Muscle layer of colon (tissue), 2 donors: Measurements from ENCODE around the gene ZNF865.

Source experiments
- H3K27ac ChIP-seq: one replicate; pipeline ENCODE4 v1.7.0; 2013; ENCODE audit warnings: low read depth, mild to moderate bottlenecking, low read length, moderate library complexity
- H3K27me3 ChIP-seq, 2 donors: one replicate each; pipeline ENCODE4 v1.7.0; 2013; ENCODE audit warnings: low read length in 2 of 2, mild to moderate bottlenecking in 2 of 2; ENCODE audit not compliant: insufficient read depth in 2 of 2, control insufficient read depth in 1 of 2
- H3K36me3 ChIP-seq: one replicate; pipeline ENCODE4 v1.7.0; 2013; ENCODE audit warnings: mild to moderate bottlenecking, low read length; ENCODE audit not compliant: insufficient read depth
- H3K4me1 ChIP-seq: one replicate; pipeline ENCODE4 v1.7.0; 2013; ENCODE audit warnings: mild to moderate bottlenecking, low read length; ENCODE audit not compliant: insufficient read depth
- H3K4me3 ChIP-seq, 2 donors: one replicate each; pipeline ENCODE4 v1.7.0; 2013; ENCODE audit warnings: low read length in 2 of 2, low read depth in 1 of 2, mild to moderate bottlenecking in 1 of 2, moderate library complexity in 1 of 2
- H3K9ac ChIP-seq: one replicate; pipeline ENCODE4 v1.7.0; 2013; ENCODE audit warnings: low read length
- H3K9me3 ChIP-seq: one replicate; pipeline ENCODE4 v1.7.0; 2013; ENCODE audit warnings: mild to moderate bottlenecking, low read length
- donor health status: abdominal sarcoma.
- donor health status: Adenocarcinoma of cecum.

The ZNF865 gene

DNA sequence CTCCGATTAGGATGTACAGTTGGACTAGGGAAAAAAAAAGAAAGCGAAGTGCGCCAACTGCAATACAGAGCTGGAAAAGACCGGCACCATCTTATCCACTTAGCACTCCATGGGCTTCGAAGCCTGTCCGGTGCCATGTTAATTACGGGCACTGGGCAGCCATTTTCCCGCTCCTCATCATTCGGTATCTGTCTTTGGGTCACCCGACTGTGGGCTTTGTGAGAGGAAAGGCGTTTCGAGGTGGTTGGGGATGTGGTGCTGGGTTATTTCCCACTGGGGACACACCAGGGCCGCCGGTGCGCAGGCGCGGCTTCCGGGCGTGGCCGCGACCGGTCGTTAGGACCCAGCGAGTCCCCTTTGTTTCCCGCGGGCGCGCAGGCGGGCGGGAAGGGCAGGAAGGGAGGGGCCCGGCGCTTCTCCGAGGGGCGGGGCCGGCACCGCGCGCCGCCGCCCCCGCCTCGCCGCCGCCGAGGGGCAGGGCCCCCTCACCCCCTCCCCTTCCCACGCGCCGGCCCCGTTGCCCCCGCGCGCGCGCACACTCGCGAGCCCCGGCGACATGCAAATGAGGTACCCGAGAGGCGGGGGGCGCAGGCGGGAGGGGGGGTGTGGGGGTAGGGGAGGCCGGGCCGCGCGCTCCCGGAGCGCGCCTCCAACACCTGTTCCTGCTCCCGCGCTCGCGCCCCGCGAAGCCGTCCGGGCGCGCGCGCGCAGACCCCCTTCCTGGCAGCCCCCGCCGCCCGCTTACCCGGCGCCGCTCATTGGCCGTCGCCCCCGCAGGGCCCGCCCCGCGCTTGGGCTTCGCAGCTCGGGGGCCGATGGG lies 5.4 kb upstream of the ZNF865 start, which contains the start of gene ZNF524:
ZNF524 (plus strand) TSS at position 447 of the 820 bp plus-strand sequence. CDS start 1,825 bp downstream, outside the sequence.
- peak within 1 kb of the TSS; percentile 61 for H3K9ac ChIP-seq
- peaks cover 20% of the 10 kb centered on the region for H3K36me3 ChIP-seq
- H3K27me3 ChIP-seq = no peaks in the 10 kb centered on the region
- peak within 1 kb of the TSS; percentile 91 to 95 for H3K4me3 ChIP-seq
- peaks cover 23% of the 10 kb centered on the region for H3K4me1 ChIP-seq
- peak within 1 kb of the TSS; percentile 99 for H3K27ac ChIP-seq
- H3K9me3 ChIP-seq = no peaks in the 10 kb centered on the region

DNA sequence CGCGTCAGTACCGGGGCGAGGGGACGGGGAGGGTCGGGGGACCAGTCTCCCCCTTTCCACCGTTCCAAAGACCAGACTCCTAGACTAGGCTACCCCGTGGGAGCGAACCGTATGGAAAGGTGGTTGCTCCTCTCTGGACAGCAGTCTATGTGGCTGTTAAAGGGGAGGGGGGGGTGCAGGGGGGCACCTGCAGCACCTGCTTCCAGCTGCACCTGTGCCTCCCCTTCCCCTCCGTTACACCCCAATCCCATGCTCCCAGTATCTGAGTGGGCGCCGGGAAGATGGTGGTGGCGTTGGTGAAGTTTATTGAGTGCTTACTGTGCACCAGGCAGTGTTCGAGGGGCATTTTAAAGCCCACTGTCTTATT lies 4.8 kb upstream of the ZNF865 start:
- Histone ChIP-seq H3K27ac (peak overlapping the region; percentile 99), H3K9me3 (no peaks in the 10 kb centered on the region), H3K4me3 (peak overlapping the region; percentile 91 to 95), H3K27me3 (no peaks in the 10 kb centered on the region), H3K9ac (peak overlapping the region; percentile 49), H3K36me3 (peaks cover 14% of the 10 kb centered on the region), H3K4me1 (peaks cover 23% of the 10 kb centered on the region)

DNA sequence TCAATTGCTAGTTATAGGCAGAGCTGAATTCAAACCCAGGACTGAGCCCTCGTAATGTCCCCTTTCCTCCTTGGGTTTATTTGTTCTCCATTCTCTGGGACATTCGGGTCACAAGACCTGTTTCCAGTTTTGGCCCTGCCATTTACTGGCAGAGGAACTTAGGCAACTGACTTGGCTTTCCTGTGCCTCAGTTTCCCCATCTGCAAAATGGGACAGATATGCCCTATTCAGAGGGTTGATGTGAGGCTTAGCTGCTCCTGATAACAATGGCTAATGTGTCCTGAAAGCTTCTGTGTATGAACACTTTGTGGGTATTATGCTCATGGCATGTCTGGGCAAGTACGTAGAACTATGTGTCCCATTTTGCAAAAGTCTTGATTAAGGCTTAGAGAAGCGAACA lies 4.4 kb upstream of the ZNF865 start:
- H3K27me3 ChIP-seq = no peaks in the 10 kb centered on the region
- peak overlapping the region; percentile 91 to 95 for H3K4me3 ChIP-seq
- no peaks in the 10 kb centered on the region for H3K9me3 ChIP-seq
- H3K9ac ChIP-seq = peak overlapping the region; percentile 49
- H3K4me1 ChIP-seq = peaks cover 23% of the 10 kb centered on the region
- H3K36me3 ChIP-seq = peaks cover 9% of the 10 kb centered on the region
- peak overlapping the region; percentile 99 for H3K27ac ChIP-seq

DNA sequence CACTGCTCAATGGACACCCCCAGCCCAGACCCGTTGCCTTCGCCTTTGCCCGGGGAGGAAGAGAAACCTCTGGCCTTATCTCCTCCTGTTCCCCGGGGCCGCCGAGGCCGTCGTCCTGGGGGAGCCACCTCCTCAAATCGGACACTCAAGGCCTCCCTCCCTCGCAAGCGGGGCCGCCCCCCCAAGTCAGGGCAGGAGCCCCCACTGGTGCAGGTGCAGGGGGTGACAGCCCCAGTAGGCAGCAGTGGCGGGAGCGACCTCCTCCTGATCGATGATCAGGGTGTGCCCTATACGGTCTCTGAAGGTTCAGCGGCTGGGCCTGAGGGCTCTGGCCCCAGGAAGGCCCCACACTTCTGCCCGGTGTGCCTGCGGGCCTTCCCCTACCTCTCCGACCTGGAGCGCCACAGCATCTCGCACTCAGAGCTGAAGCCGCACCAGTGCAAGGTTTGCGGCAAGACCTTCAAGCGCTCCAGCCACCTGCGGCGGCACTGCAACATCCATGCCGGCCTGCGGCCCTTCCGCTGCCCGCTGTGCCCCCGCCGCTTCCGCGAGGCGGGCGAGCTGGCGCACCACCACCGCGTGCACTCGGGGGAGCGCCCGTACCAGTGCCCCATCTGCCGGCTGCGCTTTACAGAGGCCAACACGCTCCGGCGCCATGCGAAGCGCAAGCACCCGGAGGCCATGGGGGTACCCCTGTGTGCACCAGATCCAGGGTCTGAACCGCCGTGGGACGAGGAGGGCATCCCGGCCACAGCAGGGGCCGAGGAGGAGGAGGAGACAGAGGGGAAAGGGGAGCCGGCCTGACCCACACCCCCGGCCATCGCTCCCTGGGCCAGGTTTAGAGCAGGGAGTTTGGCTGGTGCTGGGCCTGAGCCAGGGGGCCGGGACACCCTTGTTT lies 3.1 kb upstream of the ZNF865 start:
- H3K27me3 ChIP-seq = no peaks in the 10 kb centered on the region
- H3K9me3 ChIP-seq = no peaks in the 10 kb centered on the region
- H3K4me1 ChIP-seq = peaks cover 36% of the 10 kb centered on the region
- H3K9ac ChIP-seq = no peak overlapping the region
- peak overlapping the region; percentile 21 for H3K27ac ChIP-seq
- no peak overlapping the region for H3K4me3 ChIP-seq
- H3K36me3 ChIP-seq = peaks cover 6% of the 10 kb centered on the region

DNA sequence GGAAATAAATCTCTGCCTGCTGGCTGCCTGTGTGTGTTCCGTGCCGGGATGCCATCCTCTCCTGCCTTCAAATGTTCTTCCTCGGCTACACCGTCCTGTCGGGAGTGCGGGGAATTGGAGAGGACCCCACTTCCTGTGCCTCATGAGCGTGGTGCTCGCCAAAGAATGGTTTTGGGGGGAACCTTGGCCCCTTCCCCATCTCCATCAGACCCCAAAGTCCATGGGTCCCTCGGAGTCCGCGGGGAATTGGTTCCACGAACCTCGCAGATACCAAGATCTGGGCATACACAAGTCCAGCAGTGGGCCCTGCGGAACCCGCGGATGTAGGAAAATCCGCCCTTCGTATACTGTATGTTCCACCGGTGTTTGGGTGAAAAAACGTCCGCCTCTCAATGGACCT lies 2.3 kb upstream of the ZNF865 start:
- peaks cover 35% of the 10 kb centered on the region for H3K4me1 ChIP-seq
- H3K27ac ChIP-seq = no peak overlapping the region
- no peak overlapping the region for H3K4me3 ChIP-seq
- H3K9ac ChIP-seq = no peak overlapping the region
- H3K9me3 ChIP-seq = no peaks in the 10 kb centered on the region
- peaks cover 6% of the 10 kb centered on the region for H3K36me3 ChIP-seq
- no peaks in the 10 kb centered on the region for H3K27me3 ChIP-seq

DNA sequence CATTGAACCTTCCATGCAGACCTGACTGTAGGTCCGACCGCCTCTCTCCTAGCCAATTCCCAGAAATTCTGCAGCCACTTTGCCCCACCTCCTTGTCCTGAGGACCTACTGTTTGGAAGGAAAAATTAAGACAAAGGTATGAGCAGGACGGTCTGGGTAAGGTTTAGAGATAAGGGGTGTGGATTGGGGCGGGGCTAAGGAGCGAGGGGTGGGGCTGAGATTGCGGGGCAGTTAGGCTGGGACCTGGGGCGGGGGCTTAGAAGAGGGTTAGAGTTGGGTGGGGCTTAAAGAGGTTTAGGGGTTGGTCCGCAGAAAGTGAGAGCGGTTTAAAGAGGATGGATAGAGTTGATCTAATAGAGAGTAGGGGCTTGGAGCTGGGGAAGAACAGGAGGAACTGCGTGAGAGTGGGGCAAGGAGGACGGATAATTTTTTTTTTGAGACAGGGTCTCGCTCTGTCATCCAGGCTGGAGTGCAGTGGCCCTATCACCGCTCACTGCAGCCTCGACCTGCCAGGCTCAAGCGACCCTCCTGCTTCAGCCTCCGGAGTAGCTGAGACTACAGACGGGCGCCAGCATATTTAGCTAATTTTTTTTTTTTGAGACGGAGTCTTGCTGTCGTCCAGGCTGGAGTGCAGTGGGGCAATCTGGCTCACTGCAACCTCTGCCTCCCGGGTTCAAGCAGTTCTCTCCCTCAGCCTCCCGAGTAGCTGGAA lies 1.7 kb upstream of the ZNF865 start:
- Histone ChIP-seq H3K4me3 (no peak overlapping the region), H3K9me3 (no peaks in the 10 kb centered on the region), H3K36me3 (peaks cover 6% of the 10 kb centered on the region), H3K27ac (peak overlapping the region; percentile 93), H3K27me3 (no peaks in the 10 kb centered on the region), H3K4me1 (peaks cover 29% of the 10 kb centered on the region), H3K9ac (no peak overlapping the region)

DNA sequence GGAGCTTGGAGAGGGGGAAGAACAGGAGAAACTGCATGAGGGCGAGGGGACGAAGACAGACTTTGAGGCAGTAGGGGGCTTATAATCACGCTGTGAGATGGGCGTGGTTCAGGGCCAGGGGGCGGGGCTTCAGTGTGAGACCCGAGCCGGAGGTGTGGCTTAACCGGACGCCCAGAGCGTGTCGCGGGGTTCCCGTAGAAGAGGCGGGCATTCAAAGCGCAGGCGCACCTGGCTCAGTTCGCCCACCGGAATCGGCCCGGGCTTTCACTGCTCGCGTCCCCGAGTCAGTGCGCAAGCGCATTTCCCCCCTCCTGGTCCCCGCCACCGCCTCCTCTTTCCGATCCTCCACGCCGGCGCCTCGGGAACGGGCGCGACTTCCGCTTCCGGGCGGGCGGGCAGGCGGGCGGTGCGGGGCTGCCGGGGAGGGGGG lies 225 bp upstream of the ZNF865 start:
- Histone ChIP-seq H3K4me3 (peak overlapping the region; percentile 27 to 86), H3K9ac (no peak overlapping the region), H3K27ac (peak overlapping the region; percentile 93), H3K9me3 (no peaks in the 10 kb centered on the region), H3K27me3 (no peaks in the 10 kb centered on the region), H3K4me1 (peaks cover 28% of the 10 kb centered on the region), H3K36me3 (peaks cover 6% of the 10 kb centered on the region)

DNA sequence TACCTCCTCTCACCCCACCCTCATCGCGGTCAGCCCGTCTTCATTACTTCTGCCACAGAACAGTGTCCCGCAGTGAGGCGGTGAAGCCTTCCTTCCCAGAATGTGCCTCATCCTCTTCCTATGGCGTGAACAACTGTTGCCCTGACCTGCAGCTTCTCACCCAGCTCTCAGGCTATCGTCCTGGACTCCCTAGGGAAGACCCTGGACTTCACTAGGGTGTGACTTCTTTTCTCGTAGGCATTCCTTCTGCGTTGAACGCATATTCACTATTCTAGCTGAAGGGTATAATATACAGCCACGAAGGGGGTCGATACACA lies 982 bp downstream of the ZNF865 start:
- H3K27ac ChIP-seq = peak overlapping the region; percentile 20
- no peaks in the 10 kb centered on the region for H3K27me3 ChIP-seq
- H3K36me3 ChIP-seq = peaks cover 6% of the 10 kb centered on the region
- no peaks in the 10 kb centered on the region for H3K9me3 ChIP-seq
- peak overlapping the region; percentile 65 for H3K9ac ChIP-seq
- peak overlapping the region in 1 of 2 donors; percentile 86 for H3K4me3 ChIP-seq
- H3K4me1 ChIP-seq = peaks cover 23% of the 10 kb centered on the region

DNA sequence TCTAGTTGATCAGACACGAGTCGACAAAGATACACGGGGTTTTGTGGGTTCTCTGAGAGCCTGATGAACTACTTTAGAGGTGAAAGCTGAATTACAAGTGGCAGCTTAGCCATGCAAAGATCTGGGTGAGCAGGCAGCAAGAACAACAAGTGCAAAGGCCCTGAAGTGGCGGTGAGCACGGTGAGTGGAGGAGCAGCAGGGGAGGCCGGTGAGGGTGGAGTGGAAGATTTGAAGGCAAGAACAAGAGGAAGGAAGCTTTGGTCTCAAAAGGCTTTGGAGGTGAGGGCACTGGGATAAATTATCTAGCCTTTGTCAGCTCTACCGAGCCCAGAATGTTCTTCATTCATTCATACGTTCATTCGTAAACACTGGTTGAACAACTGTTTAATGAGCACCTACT lies 1.4 kb downstream of the ZNF865 start:
- peak overlapping the region; percentile 65 for H3K9ac ChIP-seq
- H3K27ac ChIP-seq = no peak overlapping the region
- peaks cover 25% of the 10 kb centered on the region for H3K4me1 ChIP-seq

DNA sequence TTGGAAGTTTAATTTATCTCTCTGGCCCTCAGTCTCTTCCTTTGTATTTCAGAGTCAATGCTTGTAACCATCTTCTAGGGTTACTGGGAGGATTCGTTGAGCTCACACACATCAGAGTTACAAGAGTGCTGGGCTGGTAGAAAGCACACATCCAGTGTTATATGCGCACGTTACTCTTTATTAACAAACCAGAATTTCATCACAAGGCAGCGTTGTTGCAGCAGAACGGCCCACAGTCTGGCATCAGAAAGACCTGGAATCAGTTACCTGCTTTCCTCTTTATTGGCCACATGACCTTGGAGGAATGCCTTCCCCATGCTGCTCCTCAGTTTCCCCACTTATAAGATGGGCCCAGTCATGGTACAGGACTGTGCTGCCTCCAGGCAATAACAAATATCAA lies 3.9 kb downstream of the ZNF865 start:
- peaks cover 27% of the 10 kb centered on the region for H3K4me1 ChIP-seq
- no peak overlapping the region for H3K9ac ChIP-seq
- H3K36me3 ChIP-seq = peaks cover 6% of the 10 kb centered on the region
- H3K27me3 ChIP-seq = no peaks in the 10 kb centered on the region
- no peaks in the 10 kb centered on the region for H3K9me3 ChIP-seq
- no peak overlapping the region for H3K4me3 ChIP-seq
- no peak overlapping the region for H3K27ac ChIP-seq

More for the DNA sequence above, 1.4 kb downstream of the ZNF865 start:
- H3K9me3 ChIP-seq = no peaks in the 10 kb centered on the region
- peaks cover 6% of the 10 kb centered on the region for H3K36me3 ChIP-seq
- no peaks in the 10 kb centered on the region for H3K27me3 ChIP-seq
- peak overlapping the region in 1 of 2 donors; percentile 86 for H3K4me3 ChIP-seq
